ENCODE data around the gene H2BK1. TPM values are rescaled to one million over a fixed set of nuclear protein-coding genes. Genes with fewer than 3 reads are reported as not detected.
A peak's percentile ranks its signal among the peaks of the same experiment; 100 is the strongest.

H2BK1 gene
- total and polyA plus RNA-seq, 2 of the 13 experiments (the other 11 are each of a cell fraction or from before 2014, with no cell fraction given), result not detected

DNA sequence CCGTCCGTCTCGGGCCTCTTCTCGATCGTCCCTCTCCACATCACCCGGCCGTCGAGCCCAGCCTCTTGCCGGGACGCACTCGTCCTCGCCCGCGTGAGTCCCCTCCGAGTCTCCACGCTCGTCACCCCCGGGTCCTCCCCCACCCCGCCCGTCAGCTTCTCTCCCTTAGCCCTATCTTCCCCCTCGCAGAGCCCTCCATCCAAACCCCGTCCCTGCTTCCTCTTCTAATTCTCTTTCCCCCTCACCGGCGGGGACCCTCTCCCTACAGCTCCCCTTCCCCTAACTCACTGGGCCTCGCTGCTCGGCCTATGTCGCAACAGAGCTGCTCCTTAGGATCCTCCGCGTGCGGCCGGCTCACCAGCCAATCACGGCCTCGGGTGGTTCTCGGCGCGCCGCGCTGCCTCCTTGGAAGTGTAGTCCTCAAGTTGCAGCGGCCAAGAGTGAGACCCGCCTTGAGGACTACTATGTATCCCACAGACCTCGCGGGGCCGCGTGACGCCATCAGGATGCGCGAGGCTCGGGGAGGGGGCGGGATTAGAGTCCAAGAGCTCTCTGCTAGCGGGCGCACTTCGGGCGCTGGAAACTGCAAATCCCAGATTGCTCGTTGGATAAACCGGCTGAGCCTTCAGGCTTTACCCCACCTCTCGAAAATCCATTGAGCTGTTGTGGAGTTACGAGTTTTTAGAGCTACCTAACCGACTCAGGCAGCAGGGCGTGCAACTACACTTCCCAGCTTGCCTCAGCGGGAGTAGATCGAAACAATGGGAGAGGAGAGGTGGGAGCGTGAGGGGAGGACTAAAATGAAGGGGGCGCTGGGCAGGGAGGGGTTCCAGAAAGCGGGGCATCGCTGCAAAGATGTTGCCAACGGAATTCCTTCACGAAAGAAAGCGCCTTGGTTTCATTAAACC, 16.8 kb upstream of the H2BK1 start, which contains the start of gene ABCF2 (continued):
- TF ChIP-seq ZNF646 (CRISPR knock-in tag; IDR thresholded peaks at IDR 0.05) (no peak; the same call in 1 of the 2 replicates), ZNF101 (CRISPR knock-in tag; IDR thresholded peaks at IDR 0.05; ENCODE audit: borderline replicate concordance, low read depth) (no peak), ARNT2 (CRISPR knock-in tag; IDR thresholded peaks at IDR 0.05; ENCODE audit: low read depth) (no peak), HMG20B (CRISPR knock-in tag; conservative IDR thresholded peaks at IDR 0.05) (no peak), NCOA5 (CRISPR knock-in tag; IDR thresholded peaks at IDR 0.05) (no peak), SP5 (CRISPR knock-in tag; IDR thresholded peaks at IDR 0.05; ENCODE audit: borderline replicate concordance, low read depth) (peak; percentile 50; the same call in 1 of the 2 replicates), ZBTB3 (CRISPR knock-in tag; IDR thresholded peaks at IDR 0.05; ENCODE audit: borderline replicate concordance, low read depth) (0 out of 2 replicates have a peak, but pooled peaks have one; percentile 19), DPF2 (CRISPR knock-in tag; IDR thresholded peaks at IDR 0.05; ENCODE audit: borderline replicate concordance, low read depth) (no peak), ZNF766 (CRISPR knock-in tag; IDR thresholded peaks at IDR 0.05; ENCODE audit: borderline replicate concordance) (no peak), HOXA9 (CRISPR knock-in tag; IDR thresholded peaks at IDR 0.05; ENCODE audit: borderline replicate concordance) (no peak), ZNF432 (CRISPR knock-in tag; IDR thresholded peaks at IDR 0.05; ENCODE audit: borderline replicate concordance) (no peak), SNAPC4 (CRISPR knock-in tag; IDR thresholded peaks at IDR 0.05) (no peak), PCBP1 (IDR thresholded peaks at IDR 0.05; ENCODE audit: borderline replicate concordance, low read depth, low read length) (no peak), SMARCC2 (IDR thresholded peaks at IDR 0.05) (no peak), SPEN (CRISPR knock-in tag; IDR thresholded peaks at IDR 0.05; ENCODE audit: low read depth) (peak; percentile 80; the same call in 1 of the 2 replicates), ZNF136 (CRISPR knock-in tag; IDR thresholded peaks at IDR 0.05; ENCODE audit: low read depth) (0 out of 2 replicates have a peak, but pooled peaks have one; percentile 47), ZNF564 (CRISPR knock-in tag; IDR thresholded peaks at IDR 0.05) (no peak)
